ENCODE results near the gene PEX1. TPM values are rescaled to one million over a fixed set of nuclear protein-coding genes. Genes with fewer than 3 reads are reported as not detected.

The PEX1 gene
- polyA plus RNA-seq, 3 donors, result 2.8 to 10.8 (median 2.9) TPM

DNA sequence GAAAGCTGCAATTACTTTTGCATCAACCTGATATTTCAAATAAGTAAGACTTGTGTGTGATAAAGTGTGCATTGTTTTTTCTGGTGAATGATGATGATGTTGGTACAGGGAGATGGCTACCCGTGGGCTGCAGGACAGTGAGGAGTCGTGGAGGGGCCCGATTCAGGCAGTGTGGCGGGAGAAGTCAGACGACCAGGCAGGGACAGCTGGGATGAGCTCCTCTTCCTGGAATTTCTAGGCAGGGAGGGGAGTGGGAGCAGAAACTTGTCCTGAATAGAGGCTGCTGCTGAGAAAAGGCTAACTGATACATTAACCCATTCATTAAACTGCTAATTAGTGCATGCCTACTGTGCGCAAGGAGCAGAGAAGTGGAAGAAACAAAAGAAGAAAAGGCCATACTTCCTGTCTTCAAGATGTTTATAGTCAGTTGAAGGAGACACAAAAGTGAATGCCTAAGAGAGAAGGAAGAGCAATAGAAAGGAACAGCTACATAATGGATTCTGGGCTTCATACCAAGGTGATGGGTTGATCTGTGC, 90.3 kb downstream of the PEX1 start:
- H3K36me3 ChIP-seq (replicated peaks in 1 of 2; ENCODE audit: control insufficient read depth in 1 of 2, insufficient read depth in 2 of 2, low read length in 2 of 2), result no peaks in the 10 kb centered on the region
- TF ChIP-seq, protein P1, sequence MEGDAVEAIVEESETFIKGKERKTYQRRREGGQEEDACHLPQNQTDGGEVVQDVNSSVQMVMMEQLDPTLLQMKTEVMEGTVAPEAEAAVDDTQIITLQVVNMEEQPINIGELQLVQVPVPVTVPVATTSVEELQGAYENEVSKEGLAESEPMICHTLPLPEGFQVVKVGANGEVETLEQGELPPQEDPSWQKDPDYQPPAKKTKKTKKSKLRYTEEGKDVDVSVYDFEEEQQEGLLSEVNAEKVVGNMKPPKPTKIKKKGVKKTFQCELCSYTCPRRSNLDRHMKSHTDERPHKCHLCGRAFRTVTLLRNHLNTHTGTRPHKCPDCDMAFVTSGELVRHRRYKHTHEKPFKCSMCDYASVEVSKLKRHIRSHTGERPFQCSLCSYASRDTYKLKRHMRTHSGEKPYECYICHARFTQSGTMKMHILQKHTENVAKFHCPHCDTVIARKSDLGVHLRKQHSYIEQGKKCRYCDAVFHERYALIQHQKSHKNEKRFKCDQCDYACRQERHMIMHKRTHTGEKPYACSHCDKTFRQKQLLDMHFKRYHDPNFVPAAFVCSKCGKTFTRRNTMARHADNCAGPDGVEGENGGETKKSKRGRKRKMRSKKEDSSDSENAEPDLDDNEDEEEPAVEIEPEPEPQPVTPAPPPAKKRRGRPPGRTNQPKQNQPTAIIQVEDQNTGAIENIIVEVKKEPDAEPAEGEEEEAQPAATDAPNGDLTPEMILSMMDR (IDR thresholded peaks at IDR 0.05), result no peak
- H3K36me3 Mint-ChIP-seq, result no peaks in the 10 kb centered on the region
- WGBS (ENCODE audit: insufficient coverage), result 100% methylated on average over 3 of the region's 6 CpGs
- no peaks in the 10 kb centered on the region for H3K79me2 ChIP-seq (ENCODE audit: insufficient read depth, low read length)
- H3K27ac Mint-ChIP-seq, result no peak overlapping the region
- H3K9me3 ChIP-seq (replicated peaks in 1 of 2; ENCODE audit: control insufficient read depth in 1 of 2, insufficient read depth in 1 of 2, low read length in 2 of 2), result no peaks in the 10 kb centered on the region
- H3K4me2 ChIP-seq (replicated peaks; ENCODE audit: extremely low read depth, low read length, poor library complexity, severe bottlenecking), result no peak overlapping the region
- no peak overlapping the region for H3K27ac ChIP-seq (ENCODE audit: low read depth in 1 of 2, low read length in 2 of 2)
- no peak overlapping the region for H3K4me3 Mint-ChIP-seq
- no peak overlapping the region for H2AFZ ChIP-seq (ENCODE audit: insufficient read depth, low read depth, low read length, poor library complexity, severe bottlenecking)
- H3K27me3 Mint-ChIP-seq (ENCODE audit: low read depth in 3 of 3), result peaks cover 2 to 5% (median 5%) of the 10 kb centered on the region in 3 donors
- H3K9ac ChIP-seq (ENCODE audit: insufficient read depth, low read length, poor library complexity, severe bottlenecking), result no peak overlapping the region
- H3K27me3 ChIP-seq (ENCODE audit: control insufficient read depth in 2 of 2, insufficient read depth in 2 of 2, low read length in 2 of 2), result no peaks in the 10 kb centered on the region
- DNase-seq, result no peak
- H3K4me1 Mint-ChIP-seq, result no peaks in the 10 kb centered on the region
- no peaks in the 10 kb centered on the region for H4K20me1 ChIP-seq (ENCODE audit: insufficient read depth, low read length)
- no peaks in the 10 kb centered on the region for H3K4me1 ChIP-seq (ENCODE audit: control insufficient read depth in 1 of 2, insufficient read depth in 2 of 2, low read length in 2 of 2)
- intact Hi-C loops (cut with micrococcal nuclease), result no loop called here
- H3K4me3 ChIP-seq (replicated peaks in 1 of 3; ENCODE audit: low read depth in 2 of 3, low read length in 3 of 3), result no peak overlapping the region
- H3K9me3 Mint-ChIP-seq, result peaks cover 4 to 8% (median 6%) of the 10 kb centered on the region in 7 donors

Other genes starting within 250 kb of the PEX1 start
- gene GATAD1, start 81.0 kb downstream of the PEX1 start, polyA plus RNA-seq, result 10 to 100 TPM in 1 of 3 donors, 1 to 10 TPM in 2; 6.6 to 34.1 (median 7.6) TPM
- gene ERVW-1, start 50.6 kb downstream of the PEX1 start, polyA plus RNA-seq, result not detected
- 1 to 10 TPM; 5.2 to 8.5 (median 6.1) TPM for gene RBM48, start 275 bp upstream of the PEX1 start, polyA plus RNA-seq
- gene FAM133B, start 61.9 kb upstream of the PEX1 start, polyA plus RNA-seq, result 1 to 10 TPM; 5.8 to 9.3 (median 8.6) TPM

All from CD14-positive monocyte (primary cell).